ENCODE results near the gene KCNMA1. TPM values are rescaled to one million over a fixed set of nuclear protein-coding genes. Genes with fewer than 3 reads are reported as not detected.

Gene KCNMA1
- total RNA-seq, 1 donor from 2014 or later: 15.3 TPM

DNA sequence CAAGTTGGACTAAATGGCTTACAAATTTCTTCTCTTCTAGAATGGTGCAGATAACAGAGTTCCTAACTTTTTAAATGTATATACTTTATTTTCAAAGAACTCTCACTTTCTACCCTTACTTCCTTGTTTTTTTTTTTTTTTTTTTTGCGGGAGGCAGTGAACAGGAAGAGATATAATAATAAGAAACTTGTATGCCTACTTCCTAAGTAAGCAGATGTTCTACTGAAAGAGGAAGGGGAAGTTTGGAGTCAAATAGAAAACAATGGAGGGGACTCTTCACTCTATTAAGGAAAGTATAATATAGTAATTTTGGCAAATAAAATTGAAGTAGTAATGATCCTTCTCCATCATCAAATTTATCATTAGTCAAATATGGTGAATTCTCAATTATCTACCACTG, 754.0 kb downstream of the KCNMA1 start:
- DNase-seq (ENCODE audit: low read depth): no peak

- DNase-seq (ENCODE audit: low read depth): no peak
Observed at GRCh38 chr10:76882796-76883195, 754.8 kb downstream of the KCNMA1 start.

GRCh38 chr10:76882245-76882644, 755.4 kb downstream of the KCNMA1 start:
- peak; percentile 9 for DNase-seq (ENCODE audit: low read depth)

- DNase-seq (ENCODE audit: low read depth): peak; percentile 34
Observed at GRCh38 chr10:76881477-76882220, 756.0 kb downstream of the KCNMA1 start.

- DNase-seq (ENCODE audit: low read depth): no peak
Observed at GRCh38 chr10:76880931-76881330, 756.7 kb downstream of the KCNMA1 start.

GRCh38 chr10:76879116-76879913, 758.3 kb downstream of the KCNMA1 start:
- no peak for DNase-seq (ENCODE audit: low read depth)

DNA sequence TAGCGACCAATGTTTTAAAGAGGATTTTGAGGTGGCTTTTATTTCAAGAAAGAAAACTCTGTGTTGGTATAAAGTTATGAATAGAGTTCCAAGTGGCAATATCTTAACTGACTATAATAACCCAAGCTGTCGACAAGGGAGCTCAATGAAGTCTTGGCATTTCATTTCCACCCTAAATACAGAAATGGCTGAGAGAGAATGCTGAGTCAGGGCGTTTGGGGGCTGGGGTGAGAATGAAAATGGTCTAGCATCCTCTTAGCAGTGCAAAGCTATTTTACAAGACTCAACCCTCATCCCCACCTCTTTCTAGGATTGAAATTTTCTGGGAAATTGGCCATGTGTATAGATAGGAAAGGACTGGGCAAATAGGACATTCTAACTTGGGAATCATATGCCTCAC, 759.1 kb downstream of the KCNMA1 start:
- DNase-seq (ENCODE audit: low read depth): no peak

DNA sequence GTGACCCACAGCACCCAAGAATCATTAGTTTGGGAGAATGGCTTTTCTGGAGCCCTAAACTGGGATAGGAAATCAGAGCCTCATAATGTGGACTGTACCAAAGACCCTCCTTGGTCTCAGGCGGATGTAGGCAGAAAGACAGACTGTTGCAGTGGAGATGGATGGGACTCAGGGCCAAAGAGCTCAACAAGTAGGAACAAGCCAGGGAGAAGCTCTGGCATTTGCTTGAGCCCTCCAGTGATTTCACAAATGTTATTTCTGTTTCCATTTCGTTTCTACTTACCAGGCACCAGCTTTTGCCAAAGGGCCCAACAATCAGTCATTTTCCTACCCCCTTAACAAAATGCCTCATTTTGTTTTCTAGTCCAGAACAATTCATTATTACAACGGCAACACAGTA, 762.7 kb downstream of the KCNMA1 start:
- DNase-seq (ENCODE audit: low read depth): no peak

GRCh38 chr10:76874176-76874575, 763.4 kb downstream of the KCNMA1 start:
- DNase-seq (ENCODE audit: low read depth): peak; percentile 75

DNA sequence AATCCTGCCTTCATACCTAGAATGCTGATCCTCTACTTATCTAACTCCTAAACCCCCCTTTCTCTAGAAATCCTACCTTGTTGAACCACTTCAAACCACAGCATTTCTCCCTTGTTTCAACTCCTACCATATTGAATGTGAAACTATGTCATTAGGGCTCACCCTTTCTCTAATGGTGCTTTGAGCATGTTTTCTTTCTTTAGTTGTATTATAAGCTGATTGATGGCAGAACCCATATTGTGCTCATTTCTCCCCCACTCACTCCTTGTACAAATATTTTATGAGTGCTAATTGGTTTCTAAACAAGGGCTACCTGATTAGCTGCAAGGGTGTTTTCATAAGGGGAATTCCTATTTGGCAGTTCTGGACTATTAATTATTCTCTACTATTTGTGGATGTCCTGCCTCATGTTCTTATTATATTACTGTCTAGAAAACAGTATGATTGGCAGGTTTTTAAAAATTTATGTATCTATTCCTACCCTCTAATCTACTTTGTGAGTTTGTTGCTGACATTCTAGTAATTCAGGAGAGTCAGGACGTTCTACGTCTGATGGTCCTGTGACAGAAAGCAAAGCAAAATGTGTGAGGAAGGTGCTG, 765.8 kb downstream of the KCNMA1 start:
- DNase-seq (ENCODE audit: low read depth): no peak

- DNase-seq (ENCODE audit: low read depth): no peak
Observed at GRCh38 chr10:76869931-76870330, 767.7 kb downstream of the KCNMA1 start.

DNA sequence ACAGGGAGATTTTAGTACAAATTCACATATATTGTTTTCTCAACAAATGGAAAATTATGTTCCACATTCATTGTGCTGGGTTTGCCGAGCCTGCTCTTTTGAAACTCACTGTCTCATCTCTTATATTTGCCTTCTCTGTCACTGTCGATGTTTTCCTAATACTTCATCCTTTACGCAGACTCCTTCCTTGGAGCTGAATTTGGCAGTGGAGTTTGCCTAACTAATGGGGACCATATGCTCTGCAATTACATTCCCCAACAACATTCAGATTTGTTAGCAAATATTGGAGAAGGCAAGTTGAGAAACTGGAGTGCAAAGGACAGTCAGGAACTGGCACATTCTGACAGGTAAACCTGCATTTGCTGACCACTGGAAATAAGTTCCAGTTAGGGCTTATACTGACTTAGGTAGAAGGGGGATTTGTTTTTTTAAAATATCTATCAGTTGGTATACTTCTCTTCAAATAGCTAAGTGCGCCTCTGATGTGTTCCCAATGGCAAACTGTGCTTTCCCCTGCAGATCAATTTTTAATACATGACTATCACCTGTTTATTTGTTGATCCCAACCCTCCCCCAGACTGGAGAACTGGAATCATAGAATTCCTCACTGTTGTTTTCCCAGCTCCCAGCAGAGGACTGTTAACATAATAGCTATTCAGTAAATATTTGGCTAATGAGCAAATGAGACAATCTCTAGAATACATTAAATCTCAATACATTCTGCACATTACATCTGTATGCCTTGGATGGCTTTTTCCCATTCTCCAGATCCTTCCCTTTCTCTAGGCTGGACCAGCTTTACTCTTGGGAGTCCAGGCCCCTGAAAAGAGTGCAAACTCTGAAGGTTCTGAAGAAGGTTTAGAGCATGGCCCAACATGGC, 769.3 kb downstream of the KCNMA1 start:
- DNase-seq (ENCODE audit: low read depth): no peak

- no peak for DNase-seq (ENCODE audit: low read depth)
Observed at GRCh38 chr10:76866841-76867586, 770.6 kb downstream of the KCNMA1 start.

DNA sequence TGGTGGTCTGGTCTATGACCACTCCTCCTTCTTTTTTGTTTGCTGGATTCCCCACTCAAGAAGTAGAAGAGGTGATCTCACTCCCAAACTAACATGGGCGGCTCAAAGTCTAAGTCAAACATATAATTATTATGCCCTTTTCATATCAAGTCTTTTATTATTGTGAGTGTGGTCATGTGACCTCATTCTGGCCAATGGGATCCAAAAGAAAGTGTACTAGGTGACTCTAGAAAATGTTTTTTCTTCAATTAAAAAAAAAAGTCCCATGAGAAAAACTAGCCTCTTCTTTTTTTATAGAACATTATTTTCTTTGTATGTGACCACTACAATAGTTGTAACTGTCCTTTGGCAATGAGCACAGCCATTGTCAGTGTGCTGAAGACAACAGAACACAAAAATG, 772.7 kb downstream of the KCNMA1 start:
- DNase-seq (ENCODE audit: low read depth): no peak

DNA sequence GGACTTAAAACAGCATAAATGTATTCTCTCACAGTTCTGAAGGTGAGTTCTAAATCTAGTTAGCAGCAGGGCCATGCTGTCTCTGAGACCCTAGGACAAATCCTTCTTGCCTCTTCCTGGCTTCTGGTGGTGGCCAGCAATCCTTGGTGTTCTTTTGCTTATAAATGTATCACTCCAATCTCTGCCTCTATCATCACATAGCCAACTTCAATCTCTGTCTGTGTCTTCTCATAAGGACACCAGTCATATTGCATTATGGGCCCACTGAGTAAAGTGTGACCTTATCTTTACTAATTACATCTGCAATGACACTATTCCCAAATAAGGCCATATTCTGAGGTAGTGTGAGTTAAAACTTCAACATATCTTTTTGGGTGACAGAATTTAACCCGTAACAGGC, 778.9 kb downstream of the KCNMA1 start:
- no peak for DNase-seq (ENCODE audit: low read depth)

DNA sequence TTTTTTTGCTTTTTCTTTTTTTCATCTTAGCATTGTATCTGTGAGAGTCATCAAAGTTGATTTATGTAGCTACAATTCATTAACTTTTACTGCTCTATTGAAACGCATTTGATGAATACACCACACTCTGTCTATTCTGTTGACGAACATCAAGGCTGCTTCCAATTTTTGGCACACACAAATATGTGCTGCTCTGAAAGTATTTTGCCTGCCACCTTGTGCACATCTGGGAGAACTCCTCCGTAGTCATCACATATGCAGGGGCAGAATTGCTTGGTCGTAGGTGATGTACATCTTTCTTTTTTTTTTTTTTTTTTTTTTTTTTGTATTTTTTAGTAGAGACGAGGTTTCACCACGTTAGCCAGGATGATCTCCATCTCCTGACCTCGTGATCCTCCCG, 796.8 kb downstream of the KCNMA1 start:
- no peak for DNase-seq (ENCODE audit: low read depth)

DNA sequence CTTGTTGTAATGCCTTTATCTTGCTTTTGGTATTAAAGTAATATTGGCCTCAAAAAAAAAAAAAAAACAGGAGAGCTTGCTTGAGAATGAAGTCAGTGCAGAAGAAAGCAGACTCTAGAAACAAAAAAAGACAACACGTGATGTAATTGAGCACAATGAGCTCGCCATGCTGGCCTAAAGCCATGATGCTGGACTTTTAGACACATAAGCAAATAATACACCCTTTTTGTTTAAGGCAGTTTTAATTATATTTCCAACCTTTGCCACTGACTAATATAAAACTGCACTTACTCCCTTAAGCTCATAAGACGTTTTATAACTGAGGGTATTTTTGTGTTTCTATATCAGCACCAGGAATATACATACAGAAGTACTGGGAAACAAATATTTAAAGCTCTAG, 798.3 kb downstream of the KCNMA1 start:
- DNase-seq (ENCODE audit: low read depth): peak; percentile 11

- no peak for DNase-seq (ENCODE audit: low read depth)
Observed at GRCh38 chr10:76830218-76830617, 807.4 kb downstream of the KCNMA1 start.

- no peak for DNase-seq (ENCODE audit: low read depth)
Observed at GRCh38 chr10:76829724-76830123, 807.9 kb downstream of the KCNMA1 start.
